ENCODE results near the gene ETV6.

ETV6 gene

DNA sequence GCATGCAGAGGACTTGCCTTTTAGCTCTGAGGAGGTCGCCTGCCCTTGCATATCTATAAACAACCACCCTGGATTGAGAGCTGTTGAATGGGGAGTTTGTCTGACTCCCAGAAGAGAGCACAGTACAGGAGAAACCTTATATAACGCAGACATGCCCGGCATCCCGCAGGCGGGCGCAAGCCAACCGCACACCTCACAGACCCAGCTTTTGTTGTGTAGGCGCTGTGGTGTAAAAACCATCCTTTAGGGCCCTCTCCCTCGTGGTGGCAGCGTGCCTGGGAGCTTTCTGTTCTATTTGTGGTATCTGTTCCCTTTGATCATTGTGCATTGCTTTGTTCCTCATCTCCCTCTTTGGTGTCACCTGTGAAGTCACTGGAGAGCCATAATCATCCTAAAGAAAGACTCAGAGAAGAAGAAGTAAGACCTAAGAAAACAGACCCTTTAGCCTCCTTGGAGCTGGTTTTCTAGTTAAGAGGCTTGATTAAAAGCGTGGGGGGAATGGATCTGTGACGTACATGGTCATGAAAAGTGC, 77.7 kb downstream of the ETV6 start:
- Histone ChIP-seq H3K9me3 (ENCODE audit: control insufficient read depth, insufficient read depth, low read depth, low read length) (no peaks in the 10 kb centered on the region), H3K4me3 (ENCODE audit: low read depth, low read length) (no peak overlapping the region), H3K27ac (ENCODE audit: low read depth, low read length) (no peak overlapping the region), H3K27me3 (ENCODE audit: control insufficient read depth, insufficient read depth, low read length) (no peaks in the 10 kb centered on the region), H3K36me3 (ENCODE audit: control insufficient read depth, insufficient read depth, low read length) (no peaks in the 10 kb centered on the region), H3K9ac (ENCODE audit: low read length) (no peak overlapping the region), H3K4me1 (ENCODE audit: control insufficient read depth, insufficient read depth, low read length) (peaks cover 29% of the 10 kb centered on the region)

DNA sequence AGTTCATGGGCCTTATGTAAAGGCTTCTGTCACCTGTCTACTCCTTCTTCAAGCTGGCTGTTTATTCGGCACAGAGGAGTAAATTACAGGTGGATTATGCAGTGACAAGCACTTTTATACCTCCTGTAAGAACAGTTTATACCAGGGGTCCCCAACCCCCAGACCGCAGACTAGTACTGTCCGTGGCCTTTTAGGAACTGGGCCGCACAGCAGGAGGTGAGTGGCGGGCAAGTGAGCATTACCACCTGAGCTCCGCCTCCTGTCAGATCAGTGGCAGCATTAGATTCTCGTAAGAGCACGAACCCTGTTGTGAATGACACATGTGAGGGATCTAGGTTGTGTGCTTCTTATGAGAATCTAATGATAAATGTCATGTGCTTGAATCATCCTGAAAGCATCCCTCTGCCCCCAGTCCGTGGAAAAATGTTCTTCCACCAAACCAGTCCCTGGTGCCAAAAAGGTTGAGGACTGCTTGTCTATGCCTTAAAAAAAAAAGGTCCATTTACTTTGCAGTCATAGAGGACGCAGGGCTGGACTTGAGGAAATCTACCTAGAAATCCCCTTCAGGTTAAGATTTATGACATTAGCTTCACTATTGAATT, 78.8 kb downstream of the ETV6 start:
- peaks cover 26% of the 10 kb centered on the region for H3K4me1 ChIP-seq (ENCODE audit: control insufficient read depth, insufficient read depth, low read length)
- no peak overlapping the region for H3K27ac ChIP-seq (ENCODE audit: low read depth, low read length)

DNA sequence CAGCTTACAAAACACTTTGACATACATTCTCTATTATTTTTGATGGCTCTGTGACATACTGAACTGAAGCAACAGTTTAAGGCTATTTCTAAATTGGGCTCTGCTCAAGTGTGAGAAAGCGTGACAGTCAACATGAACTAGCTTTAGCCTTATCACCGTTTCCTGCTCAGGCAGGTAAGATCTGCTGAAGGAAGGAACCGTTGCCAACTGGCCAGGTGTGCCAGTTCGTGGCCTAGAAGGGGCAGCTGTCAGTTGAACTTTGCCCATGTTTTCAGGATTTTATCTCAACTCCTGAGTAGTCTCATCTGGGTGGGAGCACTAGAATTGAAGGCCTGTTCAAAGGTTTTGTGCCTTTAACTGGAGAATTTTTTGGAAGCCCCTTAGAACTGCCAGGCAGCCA, 79.5 kb downstream of the ETV6 start:
- Histone ChIP-seq H3K4me1 (ENCODE audit: control insufficient read depth, insufficient read depth, low read length) (peaks cover 19% of the 10 kb centered on the region), H3K9me3 (ENCODE audit: control insufficient read depth, insufficient read depth, low read depth, low read length) (no peaks in the 10 kb centered on the region), H3K9ac (ENCODE audit: low read length) (no peak overlapping the region), H3K4me3 (ENCODE audit: low read depth, low read length) (no peak overlapping the region), H3K36me3 (ENCODE audit: control insufficient read depth, insufficient read depth, low read length) (no peaks in the 10 kb centered on the region), H3K27ac (ENCODE audit: low read depth, low read length) (no peak overlapping the region), H3K27me3 (ENCODE audit: control insufficient read depth, insufficient read depth, low read length) (no peaks in the 10 kb centered on the region)

More for the DNA sequence above, 78.8 kb downstream of the ETV6 start:
- Histone ChIP-seq H3K9ac (ENCODE audit: low read length) (no peak overlapping the region), H3K27me3 (ENCODE audit: control insufficient read depth, insufficient read depth, low read length) (no peaks in the 10 kb centered on the region), H3K9me3 (ENCODE audit: control insufficient read depth, insufficient read depth, low read depth, low read length) (no peaks in the 10 kb centered on the region), H3K4me3 (ENCODE audit: low read depth, low read length) (no peak overlapping the region), H3K36me3 (ENCODE audit: control insufficient read depth, insufficient read depth, low read length) (no peaks in the 10 kb centered on the region)

DNA sequence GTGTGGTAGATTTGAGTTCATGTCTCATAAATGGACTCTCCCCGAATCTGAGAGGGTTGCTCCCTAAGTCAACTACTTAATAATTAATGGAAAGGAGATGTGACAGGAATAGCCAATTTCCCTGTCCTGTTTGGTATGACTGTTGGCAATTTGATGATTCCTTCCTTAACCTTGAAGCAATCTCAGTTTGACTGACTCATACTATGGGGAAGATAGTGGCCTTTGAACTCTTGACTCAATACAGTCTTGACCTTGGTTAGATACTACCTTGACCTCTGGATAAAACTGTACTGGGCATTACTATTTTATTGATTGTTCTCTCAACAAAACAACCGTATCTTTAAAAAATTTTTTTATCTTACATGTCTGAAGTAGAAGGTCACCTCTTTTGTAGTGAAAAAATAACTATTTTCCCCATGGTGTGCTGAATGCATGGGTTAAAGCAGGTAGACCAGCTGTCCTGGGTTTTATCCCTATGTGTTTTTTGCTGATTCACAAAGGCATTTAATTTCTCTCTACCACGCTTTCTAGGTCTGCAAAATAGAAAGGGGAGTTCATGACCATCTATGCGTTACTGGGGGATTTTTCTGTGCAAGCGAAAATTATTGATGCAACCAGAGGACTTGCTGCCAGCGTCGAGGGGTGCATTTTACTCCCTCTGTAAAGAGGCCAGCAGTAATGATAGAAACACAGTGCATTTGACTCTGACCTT, 80.1 kb downstream of the ETV6 start:
- Histone ChIP-seq H3K9ac (ENCODE audit: low read length) (no peak overlapping the region), H3K4me1 (ENCODE audit: control insufficient read depth, insufficient read depth, low read length) (peaks cover 14% of the 10 kb centered on the region), H3K27me3 (ENCODE audit: control insufficient read depth, insufficient read depth, low read length) (no peaks in the 10 kb centered on the region), H3K27ac (ENCODE audit: low read depth, low read length) (no peak overlapping the region), H3K36me3 (ENCODE audit: control insufficient read depth, insufficient read depth, low read length) (no peaks in the 10 kb centered on the region), H3K4me3 (ENCODE audit: low read depth, low read length) (no peak overlapping the region), H3K9me3 (ENCODE audit: control insufficient read depth, insufficient read depth, low read depth, low read length) (no peaks in the 10 kb centered on the region)

DNA sequence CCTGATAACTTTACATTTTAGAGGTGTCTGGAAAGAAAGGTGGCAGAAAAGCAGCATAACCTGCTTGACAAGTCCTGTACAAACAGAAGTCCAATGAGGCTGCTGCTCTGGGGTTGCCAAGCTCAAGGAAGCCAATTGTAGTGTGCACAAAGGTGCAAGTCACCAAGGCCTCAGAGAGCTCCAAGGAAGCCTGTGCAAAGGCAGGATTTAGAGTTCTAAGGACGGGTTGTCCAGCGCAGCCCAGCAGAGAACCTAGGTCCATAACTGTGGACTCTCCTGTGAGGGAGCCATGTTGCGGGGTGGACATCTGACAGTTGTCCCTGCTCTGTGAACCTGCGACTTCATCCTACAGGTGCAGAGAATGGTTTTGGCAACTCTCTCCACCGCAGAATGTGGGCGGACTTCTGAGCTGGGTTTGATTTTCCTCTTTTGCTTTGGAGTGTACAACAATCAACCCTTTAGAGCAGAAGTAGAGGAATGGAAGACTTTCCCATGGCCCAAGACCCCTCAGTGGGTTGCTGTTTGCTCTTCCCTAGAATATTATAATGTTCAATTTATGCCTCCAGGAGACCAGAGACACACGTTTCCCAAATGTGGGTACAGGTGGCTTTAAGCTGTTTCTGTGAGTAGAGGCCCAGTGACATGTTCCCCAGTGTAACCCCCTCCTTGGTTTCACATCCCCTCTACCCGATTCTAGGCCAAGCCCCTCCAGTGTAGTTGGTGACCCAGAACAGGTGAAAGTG, 81.0 kb downstream of the ETV6 start:
- no peak overlapping the region for H3K4me3 ChIP-seq (ENCODE audit: low read depth, low read length)
- H3K4me1 ChIP-seq (ENCODE audit: control insufficient read depth, insufficient read depth, low read length): peaks cover 10% of the 10 kb centered on the region
- no peaks in the 10 kb centered on the region for H3K27me3 ChIP-seq (ENCODE audit: control insufficient read depth, insufficient read depth, low read length)
- H3K36me3 ChIP-seq (ENCODE audit: control insufficient read depth, insufficient read depth, low read length): no peaks in the 10 kb centered on the region
- H3K9ac ChIP-seq (ENCODE audit: low read length): no peak overlapping the region
- no peaks in the 10 kb centered on the region for H3K9me3 ChIP-seq (ENCODE audit: control insufficient read depth, insufficient read depth, low read depth, low read length)
- no peak overlapping the region for H3K27ac ChIP-seq (ENCODE audit: low read depth, low read length)

DNA sequence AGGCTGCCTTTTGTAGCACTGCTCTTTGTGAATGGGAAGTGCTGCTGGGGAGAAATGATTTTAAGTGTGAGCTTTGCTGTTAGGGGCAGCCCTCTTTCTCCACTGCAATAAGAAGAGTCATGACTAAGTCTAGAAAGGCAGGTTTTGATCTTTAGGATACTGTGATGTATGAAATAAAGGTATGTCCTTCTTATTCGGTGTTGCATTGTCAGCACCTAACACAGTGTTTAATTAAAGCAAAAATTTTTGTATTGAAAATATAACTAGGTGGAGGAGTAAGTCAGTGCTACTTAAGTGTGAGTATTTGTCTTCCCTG, 81.5 kb downstream of the ETV6 start:
- H3K9ac ChIP-seq (ENCODE audit: low read length): no peak overlapping the region
- no peaks in the 10 kb centered on the region for H3K27me3 ChIP-seq (ENCODE audit: control insufficient read depth, insufficient read depth, low read length)
- H3K36me3 ChIP-seq (ENCODE audit: control insufficient read depth, insufficient read depth, low read length): no peaks in the 10 kb centered on the region
- H3K4me1 ChIP-seq (ENCODE audit: control insufficient read depth, insufficient read depth, low read length): peaks cover 10% of the 10 kb centered on the region
- no peaks in the 10 kb centered on the region for H3K9me3 ChIP-seq (ENCODE audit: control insufficient read depth, insufficient read depth, low read depth, low read length)
- H3K27ac ChIP-seq (ENCODE audit: low read depth, low read length): no peak overlapping the region
- no peak overlapping the region for H3K4me3 ChIP-seq (ENCODE audit: low read depth, low read length)

DNA sequence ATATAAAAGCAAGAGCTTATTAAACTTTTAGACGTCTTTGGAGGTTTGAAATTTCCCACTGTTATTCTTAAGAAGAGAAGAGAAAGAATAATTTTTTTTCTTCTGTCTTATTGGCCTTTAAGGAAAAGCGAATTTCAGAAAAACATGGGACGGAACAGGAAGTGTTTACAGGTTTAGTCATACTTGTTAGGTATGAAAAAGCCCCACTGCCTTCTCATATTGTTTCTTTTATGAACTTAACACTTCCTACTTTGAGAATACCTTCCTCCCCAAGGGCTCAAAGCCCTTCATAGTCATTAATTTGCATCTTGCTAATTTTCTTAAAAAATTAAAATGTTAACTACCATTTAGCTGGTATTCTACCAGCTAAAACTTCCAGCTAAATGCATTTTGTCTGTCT, 82.0 kb downstream of the ETV6 start:
- Histone ChIP-seq H3K4me1 (ENCODE audit: control insufficient read depth, insufficient read depth, low read length) (peaks cover 10% of the 10 kb centered on the region), H3K4me3 (ENCODE audit: low read depth, low read length) (no peak overlapping the region), H3K9ac (ENCODE audit: low read length) (no peak overlapping the region)

DNA sequence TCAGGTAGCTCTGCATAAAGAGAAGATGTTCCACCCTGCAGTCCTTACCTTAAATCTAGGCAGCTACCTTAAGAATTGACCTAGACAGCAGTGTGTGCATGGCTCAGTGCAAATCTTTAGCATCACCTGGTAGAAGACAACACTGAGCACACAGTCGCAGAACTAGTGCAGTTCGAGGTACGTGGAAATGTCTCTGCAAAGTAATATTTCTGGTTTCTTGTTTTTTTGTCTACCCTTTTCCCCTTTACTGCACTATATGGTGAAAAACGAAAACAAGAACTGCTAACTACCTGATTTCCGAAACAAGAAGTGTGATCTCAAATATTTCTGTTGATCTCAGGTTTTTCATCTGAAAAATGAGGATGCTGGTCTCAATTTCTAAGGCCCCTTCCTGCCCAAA, 82.5 kb downstream of the ETV6 start:
- Histone ChIP-seq H3K36me3 (ENCODE audit: control insufficient read depth, insufficient read depth, low read length) (no peaks in the 10 kb centered on the region), H3K9me3 (ENCODE audit: control insufficient read depth, insufficient read depth, low read depth, low read length) (no peaks in the 10 kb centered on the region), H3K27ac (ENCODE audit: low read depth, low read length) (no peak overlapping the region), H3K9ac (ENCODE audit: low read length) (no peak overlapping the region), H3K4me3 (ENCODE audit: low read depth, low read length) (no peak overlapping the region), H3K27me3 (ENCODE audit: control insufficient read depth, insufficient read depth, low read length) (no peaks in the 10 kb centered on the region), H3K4me1 (ENCODE audit: control insufficient read depth, insufficient read depth, low read length) (peaks cover 6% of the 10 kb centered on the region)

More for the DNA sequence above, 82.0 kb downstream of the ETV6 start:
- Histone ChIP-seq H3K9me3 (ENCODE audit: control insufficient read depth, insufficient read depth, low read depth, low read length) (no peaks in the 10 kb centered on the region), H3K27ac (ENCODE audit: low read depth, low read length) (no peak overlapping the region), H3K36me3 (ENCODE audit: control insufficient read depth, insufficient read depth, low read length) (no peaks in the 10 kb centered on the region), H3K27me3 (ENCODE audit: control insufficient read depth, insufficient read depth, low read length) (no peaks in the 10 kb centered on the region)

DNA sequence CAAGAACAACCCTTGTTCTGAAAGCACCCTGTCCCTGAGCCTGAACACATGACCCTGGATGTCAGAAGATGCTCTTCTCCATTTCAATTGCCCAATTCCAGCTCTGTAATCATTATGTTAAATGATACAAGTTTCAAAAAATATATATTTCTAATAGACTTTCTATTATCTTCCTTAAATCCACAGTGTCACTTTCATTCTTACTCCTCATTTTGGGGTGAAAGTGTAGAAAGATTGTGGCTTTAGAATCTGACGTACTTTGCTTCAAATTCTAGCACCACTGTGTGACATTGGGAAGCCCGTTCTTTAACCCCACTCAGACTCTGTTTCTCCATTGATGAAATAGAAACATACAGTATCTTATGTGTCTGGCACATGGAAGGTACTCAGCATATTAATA, 83.2 kb downstream of the ETV6 start:
- H3K4me1 ChIP-seq (ENCODE audit: control insufficient read depth, insufficient read depth, low read length): peaks cover 4% of the 10 kb centered on the region; the same call in 1 of the 2 replicates
- H3K27me3 ChIP-seq (ENCODE audit: control insufficient read depth, insufficient read depth, low read length): no peaks in the 10 kb centered on the region
- H3K9ac ChIP-seq (ENCODE audit: low read length): no peak overlapping the region
- no peaks in the 10 kb centered on the region for H3K36me3 ChIP-seq (ENCODE audit: control insufficient read depth, insufficient read depth, low read length)
- no peak overlapping the region for H3K27ac ChIP-seq (ENCODE audit: low read depth, low read length)
- H3K4me3 ChIP-seq (ENCODE audit: low read depth, low read length): no peak overlapping the region
- H3K9me3 ChIP-seq (ENCODE audit: control insufficient read depth, insufficient read depth, low read depth, low read length): no peaks in the 10 kb centered on the region

DNA sequence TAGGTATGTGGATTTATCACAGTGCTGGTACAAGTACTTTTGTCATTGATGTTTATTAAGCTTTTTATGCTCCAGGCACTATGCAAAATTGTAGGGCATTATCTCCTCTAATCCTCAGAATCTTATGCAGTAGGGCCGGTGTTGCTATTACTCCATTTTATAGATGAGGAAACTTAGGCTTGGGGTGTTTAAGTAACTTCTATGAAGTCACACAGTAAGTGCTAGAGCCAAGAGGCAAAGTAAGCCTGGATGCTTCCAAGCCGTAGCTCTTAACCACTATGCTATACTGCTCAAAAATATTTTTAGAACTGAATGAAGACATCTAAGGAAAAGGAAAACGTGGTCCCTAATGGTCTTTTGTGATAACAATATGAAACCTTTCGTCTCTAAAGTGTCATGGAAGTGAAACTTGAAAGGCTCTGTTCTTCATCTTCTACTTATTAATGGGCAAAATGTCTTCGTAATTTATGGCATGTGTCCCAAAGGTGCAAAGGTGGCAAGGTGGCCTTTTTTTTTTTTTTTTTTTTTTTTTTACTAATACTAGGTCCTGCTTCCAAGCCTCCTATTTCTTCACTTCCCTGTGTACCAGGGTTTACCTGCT, 85.2 kb downstream of the ETV6 start:
- H3K4me1 ChIP-seq (ENCODE audit: control insufficient read depth, insufficient read depth, low read length): peaks cover 4% of the 10 kb centered on the region; the same call in 1 of the 2 replicates
- H3K27me3 ChIP-seq (ENCODE audit: control insufficient read depth, insufficient read depth, low read length): no peaks in the 10 kb centered on the region
- H3K9me3 ChIP-seq (ENCODE audit: control insufficient read depth, insufficient read depth, low read depth, low read length): no peaks in the 10 kb centered on the region
- H3K36me3 ChIP-seq (ENCODE audit: control insufficient read depth, insufficient read depth, low read length): no peaks in the 10 kb centered on the region
- no peak overlapping the region for H3K9ac ChIP-seq (ENCODE audit: low read length)
- H3K27ac ChIP-seq (ENCODE audit: low read depth, low read length): no peak overlapping the region
- H3K4me3 ChIP-seq (ENCODE audit: low read depth, low read length): no peak overlapping the region

DNA sequence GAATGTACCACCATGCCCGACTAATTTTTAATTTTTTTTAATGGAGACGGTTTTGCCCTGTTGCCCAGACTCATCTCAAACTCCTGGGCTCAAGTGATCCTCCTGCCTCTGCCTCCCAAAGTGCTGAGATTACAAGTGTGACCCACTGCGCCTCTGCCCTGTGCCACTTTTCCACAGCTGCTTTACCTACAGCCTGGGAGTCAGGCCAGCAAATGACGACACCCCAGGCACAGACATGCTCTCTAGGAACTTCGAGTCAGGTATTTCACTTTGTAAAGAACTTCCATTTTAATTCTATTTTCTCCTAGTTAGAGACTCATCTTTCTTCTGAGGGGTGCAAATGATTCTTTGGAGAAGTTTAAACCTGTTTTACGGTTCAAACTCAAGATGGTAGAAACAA, 89.0 kb downstream of the ETV6 start:
- H3K27ac ChIP-seq (ENCODE audit: low read depth, low read length): no peak overlapping the region
- no peaks in the 10 kb centered on the region for H3K36me3 ChIP-seq (ENCODE audit: control insufficient read depth, insufficient read depth, low read length)
- H3K9me3 ChIP-seq (ENCODE audit: control insufficient read depth, insufficient read depth, low read depth, low read length): no peaks in the 10 kb centered on the region
- no peak overlapping the region for H3K9ac ChIP-seq (ENCODE audit: low read length)
- H3K4me1 ChIP-seq (ENCODE audit: control insufficient read depth, insufficient read depth, low read length): peaks cover 19% of the 10 kb centered on the region
- no peaks in the 10 kb centered on the region for H3K27me3 ChIP-seq (ENCODE audit: control insufficient read depth, insufficient read depth, low read length)
- H3K4me3 ChIP-seq (ENCODE audit: low read depth, low read length): no peak overlapping the region

All from HUES6 (cell line).